NCI-H2029 (cell line): ENCODE results near the gene DDIT3.
A peak's percentile ranks its signal among the peaks of the same experiment; 100 is the strongest.

Experiments
- DNase-seq: peaks from one replicate; lab custom pipeline; 2025; lab: John Stamatoyannopoulos, UW

DDIT3 gene

DNA sequence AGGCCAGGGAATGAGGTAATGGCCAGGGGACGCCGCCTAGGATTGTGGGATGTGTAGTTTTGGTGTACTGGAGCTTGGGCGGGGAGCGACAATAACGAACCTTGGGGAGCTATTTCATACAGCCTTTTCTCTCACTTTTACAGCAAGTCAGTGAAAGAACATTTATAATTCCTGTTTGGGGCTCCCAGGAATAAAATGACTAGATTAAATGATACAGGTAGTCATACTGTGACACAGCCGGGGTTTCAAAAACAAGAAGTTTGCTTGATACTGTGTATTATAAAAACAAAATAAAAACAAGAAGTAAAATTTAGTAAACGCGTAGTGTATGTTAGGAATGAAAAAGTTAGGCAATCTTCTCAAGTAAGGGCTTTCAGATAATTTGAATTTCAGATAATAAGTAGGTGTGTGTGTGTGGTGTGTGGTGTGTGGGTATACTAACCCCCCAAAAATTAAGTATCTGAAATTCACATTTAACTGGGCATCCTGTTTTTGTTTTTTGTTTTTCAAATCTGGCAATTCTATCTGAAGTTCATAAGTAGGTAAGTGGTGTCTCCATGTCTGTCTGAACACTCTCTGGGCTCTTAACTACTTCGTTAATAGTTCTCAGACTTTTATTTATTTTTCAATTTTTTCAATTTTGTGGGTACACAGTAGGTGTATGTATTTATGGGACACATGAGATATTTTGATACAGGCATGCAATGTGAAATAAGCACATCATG, 27.1 kb upstream of the DDIT3 start:
- DNase-seq: no peak

GRCh38 chr12:57546438-57547287, 26.3 kb upstream of the DDIT3 start, which contains the start of gene DCTN2:
DCTN2 (minus strand) TSS chr12:57547192; CDS start chr12:57547063, 129 bp downstream.
- peak; percentile 96 for DNase-seq

DNA sequence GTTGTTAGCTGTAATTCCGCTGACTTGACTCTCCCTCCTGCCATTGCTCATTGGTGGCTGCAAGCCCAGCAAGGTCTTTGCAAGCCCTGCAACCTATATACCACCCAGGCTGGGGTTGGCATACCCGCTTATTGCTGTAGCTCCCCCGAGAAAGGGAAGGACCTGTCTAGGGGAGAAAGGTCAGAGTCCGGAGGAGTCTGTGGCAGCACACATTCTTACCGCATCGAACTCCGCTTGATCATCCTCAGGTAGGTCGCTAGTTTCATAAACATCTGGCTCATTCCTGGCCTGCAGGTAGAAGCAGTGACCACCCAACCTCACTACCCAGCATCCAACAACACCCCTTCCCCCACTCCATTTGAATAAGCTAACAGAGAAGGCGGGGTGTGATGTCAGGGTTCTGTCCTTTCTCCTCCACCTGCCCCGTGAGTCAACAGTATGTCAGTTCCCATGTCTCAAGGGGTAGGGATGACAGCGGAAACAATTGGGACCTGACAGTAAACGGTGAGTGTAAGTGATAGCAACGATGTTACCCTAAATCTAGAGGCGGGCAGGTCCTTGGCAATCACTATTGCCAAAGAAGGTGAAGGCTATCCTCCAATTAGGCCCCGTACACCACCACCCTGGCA, 25.6 kb upstream of the DDIT3 start:
- peak; percentile 57 for DNase-seq

GRCh38 chr12:57543581-57543980, 23.3 kb upstream of the DDIT3 start:
- peak; percentile 91 for DNase-seq

DNA sequence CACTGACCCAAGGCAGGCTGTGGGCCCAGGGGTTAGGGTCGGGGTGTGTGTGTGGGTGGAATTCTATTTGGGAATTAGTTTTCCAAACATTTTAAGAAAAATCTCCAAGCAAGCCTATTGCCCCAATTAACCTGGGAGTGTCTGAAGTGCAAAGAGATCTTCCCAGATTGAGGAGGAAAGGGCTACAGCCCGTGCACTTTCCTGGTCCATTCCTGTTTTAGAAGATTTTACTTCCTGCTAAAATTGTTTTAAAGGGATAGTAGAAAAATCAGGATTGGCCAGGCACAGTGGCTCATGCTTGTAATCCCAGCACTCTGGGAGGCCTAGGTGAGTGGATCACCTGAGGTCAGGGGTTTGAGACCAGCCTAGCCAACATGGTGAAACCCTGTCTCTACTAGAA, 21.4 kb upstream of the DDIT3 start:
- no peak for DNase-seq

DNA sequence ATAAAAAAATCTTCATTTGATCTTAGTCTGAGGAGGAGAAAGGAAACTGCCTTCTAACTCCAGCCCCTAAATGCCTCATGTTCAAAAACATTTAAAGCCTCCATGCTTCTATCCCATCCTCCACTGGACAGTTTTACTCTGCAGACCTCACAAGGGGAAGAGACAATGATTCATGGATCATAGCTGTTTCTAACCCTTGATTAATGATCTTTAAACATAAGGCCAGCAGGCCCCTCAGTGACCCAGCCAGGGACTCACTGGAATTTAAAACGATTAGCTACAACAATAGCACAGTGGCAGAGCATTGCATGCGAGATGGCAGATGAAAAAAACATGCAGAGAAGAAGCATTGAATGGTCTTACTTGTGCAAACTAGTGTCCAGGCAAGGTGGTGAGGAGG, 20.7 kb upstream of the DDIT3 start:
- DNase-seq: no peak

GRCh38 chr12:57539134-57539768, 18.9 kb upstream of the DDIT3 start:
- no peak for DNase-seq

DNA sequence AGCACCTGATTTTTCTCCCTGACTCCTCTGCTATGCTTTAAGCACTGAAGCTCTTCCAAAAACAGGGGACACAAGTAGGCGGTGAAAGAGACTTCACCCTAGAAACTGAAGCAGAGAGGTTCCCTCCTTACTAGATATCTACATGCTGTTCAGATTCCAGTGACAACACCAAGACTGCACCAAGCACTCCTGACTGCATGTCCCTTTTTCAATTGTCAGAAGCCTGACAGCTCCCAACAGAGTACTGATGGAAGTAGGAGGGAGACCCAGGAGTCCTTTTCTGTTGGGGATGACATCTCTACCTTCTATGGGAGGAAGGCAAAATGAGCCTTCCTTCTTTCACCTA, 16.3 kb upstream of the DDIT3 start:
- DNase-seq: no peak

DNA sequence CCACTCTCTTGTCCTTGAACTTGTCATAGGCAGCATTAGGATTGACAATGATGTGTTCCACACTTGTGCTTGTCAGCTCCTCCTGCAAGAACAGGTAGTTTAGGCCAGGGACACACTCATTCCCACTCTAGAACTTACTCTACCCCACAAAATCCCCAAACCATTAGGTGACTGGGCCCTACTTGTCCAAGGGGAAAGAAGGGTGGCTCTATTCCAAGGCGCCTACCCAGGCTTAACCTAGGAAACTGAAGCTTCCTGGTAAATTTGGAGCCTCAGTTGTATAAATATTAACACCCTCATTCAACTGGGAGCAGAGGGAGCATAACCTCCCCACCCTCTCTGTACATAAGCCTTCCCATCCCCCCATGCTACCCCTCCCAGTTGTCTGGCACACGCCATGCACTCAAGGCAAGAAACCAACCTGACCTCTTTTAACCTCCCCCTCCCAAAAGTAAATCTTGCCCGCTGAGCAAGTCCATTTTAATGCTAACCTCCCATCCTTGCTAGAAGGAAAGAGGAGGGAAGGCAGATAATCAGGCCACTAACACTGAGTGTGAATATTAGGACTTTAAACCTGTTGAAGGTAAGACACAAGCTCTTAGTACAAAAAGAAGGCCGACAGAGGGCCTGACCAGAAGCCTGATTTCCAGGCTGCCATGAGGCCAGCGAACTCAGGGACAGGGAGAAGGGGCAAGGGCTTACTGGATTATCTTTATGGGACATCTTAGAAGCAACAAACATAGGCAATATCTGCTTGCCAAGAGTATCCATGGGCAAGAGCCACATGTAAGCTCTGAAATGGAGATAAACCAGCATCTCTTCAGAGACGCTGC, 15.7 kb upstream of the DDIT3 start:
- no peak for DNase-seq

- no peak for DNase-seq
Measured at GRCh38 chr12:57534991-57535543, 14.8 kb upstream of the DDIT3 start.

- DNase-seq: no peak
Measured at GRCh38 chr12:57534250-57534649, 13.9 kb upstream of the DDIT3 start.

GRCh38 chr12:57533108-57533507, 12.8 kb upstream of the DDIT3 start:
- no peak for DNase-seq

GRCh38 chr12:57531836-57532235, 11.5 kb upstream of the DDIT3 start:
- no peak for DNase-seq

- DNase-seq: no peak
Measured at GRCh38 chr12:57530396-57531142, 10.3 kb upstream of the DDIT3 start.

DNA sequence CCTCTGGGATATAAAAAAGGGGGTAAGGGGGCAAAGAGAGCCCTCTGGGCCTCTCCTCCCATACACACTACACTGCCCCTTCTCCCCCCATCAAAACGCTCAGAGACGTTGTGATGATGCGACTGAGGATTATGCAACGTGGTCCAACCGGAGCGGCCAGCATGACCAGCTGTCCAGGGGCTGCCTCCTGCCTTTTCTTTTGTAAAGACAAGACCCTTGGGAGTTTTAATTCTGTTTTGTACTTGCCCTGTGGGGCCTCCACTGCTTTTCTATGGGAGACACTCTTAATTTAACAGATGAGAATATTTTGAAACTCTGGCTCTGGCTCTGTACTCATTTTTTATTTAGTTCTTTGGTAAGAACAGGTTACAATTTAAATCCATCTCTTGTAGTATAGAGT, 9.5 kb upstream of the DDIT3 start:
- DNase-seq: no peak

DNA sequence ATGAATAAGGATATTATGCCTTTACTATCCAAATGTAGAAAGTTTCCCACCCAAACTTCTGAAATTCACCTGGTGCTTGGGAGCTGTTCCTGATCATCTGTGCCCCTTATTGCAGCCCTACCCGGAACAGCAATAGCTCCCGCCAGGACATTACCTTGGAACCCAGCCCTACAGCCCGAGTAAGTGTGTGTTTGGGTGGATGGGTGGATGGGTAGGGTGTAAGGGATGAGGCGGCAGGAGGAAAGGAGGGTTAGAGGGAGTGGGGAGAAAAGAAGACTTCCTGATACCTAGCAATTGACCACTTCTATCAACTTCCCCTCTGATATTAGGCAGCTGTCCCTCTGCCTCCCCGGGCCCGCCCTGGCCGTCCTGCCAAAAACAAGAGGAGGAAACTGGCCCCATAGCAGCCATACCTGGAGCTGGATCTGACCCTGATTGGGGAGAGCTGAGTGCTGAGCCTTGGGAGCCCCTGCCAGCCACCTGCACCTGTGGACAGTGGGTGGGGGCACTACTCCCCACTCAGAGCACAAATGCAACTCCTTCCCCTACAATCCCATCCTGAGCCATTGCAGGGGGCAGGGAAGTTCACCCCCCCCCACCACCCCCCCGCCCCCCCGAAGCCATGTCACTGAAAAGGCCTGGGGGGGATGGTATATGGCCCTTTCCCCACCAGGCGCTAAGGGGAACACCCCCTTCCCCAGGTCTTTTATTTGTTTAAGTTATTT, 8.7 kb upstream of the DDIT3 start:
- DNase-seq: no peak

DNA sequence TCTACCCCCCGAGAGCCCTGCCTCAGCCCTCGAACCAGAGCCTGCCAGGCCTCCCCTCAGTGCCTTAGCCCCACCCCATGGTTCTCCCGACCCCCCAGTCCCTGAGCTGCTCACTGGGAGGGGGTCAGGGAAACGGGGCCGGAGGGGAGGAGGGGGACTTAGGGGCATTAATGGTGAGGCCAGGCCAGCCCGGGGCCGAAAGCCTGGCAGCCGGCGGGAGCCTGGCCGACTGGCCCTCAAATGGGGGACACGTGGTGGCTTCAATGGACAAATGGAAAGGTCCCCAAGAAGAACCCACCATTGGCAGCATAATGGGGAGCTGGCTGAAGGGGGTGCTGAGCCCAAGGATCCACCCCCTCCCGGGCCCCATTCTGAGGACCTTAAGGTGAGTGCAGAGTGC, 7.9 kb upstream of the DDIT3 start:
- DNase-seq: no peak

DNA sequence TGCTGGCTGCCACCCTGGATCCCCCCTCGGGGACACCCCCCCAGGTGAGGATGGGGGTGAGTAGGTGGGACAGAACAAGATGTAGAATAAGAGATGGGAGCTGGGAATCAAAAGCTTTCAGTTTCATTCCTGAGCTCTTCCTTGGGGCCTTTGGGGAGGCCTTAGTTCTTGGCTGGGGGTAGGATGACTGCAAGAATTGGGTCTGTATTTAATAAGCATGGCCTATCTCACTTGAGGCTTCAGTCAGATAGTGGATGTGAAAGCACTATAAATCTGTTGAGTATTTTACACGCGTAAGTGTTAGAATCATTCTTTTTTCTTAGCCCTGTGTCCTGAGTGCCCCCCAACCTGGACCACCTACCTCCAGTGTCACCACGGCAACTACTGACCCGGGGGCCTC, 6.9 kb upstream of the DDIT3 start:
- DNase-seq: no peak

GRCh38 chr12:57526477-57527126, 6.3 kb upstream of the DDIT3 start:
- DNase-seq: no peak
